T-helper 1 cell (primary cell): ENCODE results near the gene ABCC5.

Source experiments
- DNase-seq, 5 donors: peaks; one replicate each; pipeline ENCODE4 v3.0.0-alpha.2; 2012 to 2020

The ABCC5 gene

DNA sequence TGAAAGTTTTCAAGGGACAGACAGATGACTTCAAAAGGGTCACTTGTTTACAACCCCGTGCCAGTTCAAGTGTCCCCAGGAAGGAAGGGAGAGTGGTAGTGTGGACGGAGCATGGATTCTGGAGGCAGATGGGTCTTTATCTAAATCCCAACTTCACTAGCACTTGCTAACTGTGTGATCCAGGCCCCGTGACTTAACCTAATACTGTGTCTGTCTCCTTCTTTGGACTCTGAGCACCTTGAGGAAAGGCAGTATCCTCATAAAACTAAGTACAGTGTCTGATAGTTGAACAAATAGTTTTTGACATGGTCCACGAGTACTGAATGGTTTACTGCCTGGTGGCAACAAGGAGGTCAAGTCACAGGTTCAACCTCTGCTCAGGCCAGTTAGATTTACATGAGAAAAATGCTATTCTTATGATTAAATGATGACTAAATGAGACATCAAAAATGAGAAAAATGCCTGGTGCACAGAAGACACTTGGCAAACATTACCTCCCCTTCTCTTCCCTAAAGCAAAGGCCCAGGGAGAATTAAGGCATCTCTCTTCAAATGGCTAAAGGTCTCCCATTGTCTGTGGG is 48.9 kb downstream of the ABCC5 start:
- DNase-seq: no peak

DNA sequence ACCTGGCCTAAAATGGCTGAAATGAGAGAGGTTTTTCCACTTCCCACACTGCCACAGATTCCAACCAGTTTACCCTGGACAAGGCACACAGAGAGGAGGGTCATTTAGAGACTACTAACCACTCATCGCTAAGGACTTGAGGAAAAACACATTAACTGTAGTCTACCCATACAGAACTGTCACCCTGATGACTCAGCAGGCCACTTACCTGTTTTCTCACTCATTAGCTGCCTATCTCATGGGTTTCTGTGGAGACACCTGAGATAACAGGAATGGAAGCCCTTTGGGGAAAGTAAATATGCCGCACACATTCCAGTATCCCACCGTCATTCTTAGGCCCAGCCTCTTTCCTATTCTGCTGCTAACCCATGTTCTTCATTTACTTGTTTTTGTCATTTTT is 50.0 kb downstream of the ABCC5 start:
- DNase-seq: no peak

- no peak for DNase-seq
Observed at GRCh38 chr3:183966361-183966791, 51.3 kb downstream of the ABCC5 start.

DNA sequence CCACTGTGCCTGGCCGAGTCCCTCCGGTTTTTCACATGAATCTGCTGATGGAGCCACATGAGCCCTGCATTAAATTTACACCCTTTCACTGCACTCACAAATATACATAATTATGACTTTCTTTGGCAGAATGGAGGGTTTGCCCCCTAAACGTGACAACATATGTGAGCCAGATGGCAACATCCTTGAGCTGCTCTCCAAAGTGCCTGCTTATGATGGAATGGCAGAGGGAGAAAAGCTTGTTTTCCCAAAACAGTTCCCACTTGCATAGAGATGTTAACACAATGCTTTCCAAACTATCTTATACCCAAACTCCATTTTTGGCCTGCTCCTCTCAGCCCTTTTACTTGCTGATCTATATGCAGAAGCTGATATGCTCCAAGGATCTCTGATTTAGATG is 54.9 kb downstream of the ABCC5 start:
- no peak for DNase-seq

DNA sequence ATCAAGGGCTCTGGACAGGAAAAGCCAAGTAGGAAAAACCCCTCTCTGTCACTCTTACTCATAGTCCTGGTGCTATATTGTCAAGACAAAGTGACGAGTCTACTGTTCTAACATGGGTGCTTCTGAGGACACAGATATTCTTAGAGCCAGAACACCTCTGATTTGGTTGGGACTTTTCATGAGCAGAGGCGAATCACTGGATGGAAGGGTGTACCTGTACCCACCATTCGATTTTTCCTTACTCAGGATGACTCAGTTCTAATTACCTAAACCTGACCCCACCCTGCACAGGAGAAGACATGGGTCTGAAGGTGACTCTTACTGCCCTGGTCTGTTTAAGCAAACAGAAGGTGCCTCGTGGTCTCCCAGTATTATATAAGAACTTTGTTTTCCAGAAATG is 58.5 kb downstream of the ABCC5 start:
- DNase-seq: no peak

GRCh38 chr3:183958775-183959174 is 58.9 kb downstream of the ABCC5 start:
- no peak for DNase-seq

GRCh38 chr3:183958226-183958625 is 59.5 kb downstream of the ABCC5 start:
- no peak for DNase-seq

GRCh38 chr3:183954875-183955274 is 62.8 kb downstream of the ABCC5 start:
- DNase-seq: no peak

DNA sequence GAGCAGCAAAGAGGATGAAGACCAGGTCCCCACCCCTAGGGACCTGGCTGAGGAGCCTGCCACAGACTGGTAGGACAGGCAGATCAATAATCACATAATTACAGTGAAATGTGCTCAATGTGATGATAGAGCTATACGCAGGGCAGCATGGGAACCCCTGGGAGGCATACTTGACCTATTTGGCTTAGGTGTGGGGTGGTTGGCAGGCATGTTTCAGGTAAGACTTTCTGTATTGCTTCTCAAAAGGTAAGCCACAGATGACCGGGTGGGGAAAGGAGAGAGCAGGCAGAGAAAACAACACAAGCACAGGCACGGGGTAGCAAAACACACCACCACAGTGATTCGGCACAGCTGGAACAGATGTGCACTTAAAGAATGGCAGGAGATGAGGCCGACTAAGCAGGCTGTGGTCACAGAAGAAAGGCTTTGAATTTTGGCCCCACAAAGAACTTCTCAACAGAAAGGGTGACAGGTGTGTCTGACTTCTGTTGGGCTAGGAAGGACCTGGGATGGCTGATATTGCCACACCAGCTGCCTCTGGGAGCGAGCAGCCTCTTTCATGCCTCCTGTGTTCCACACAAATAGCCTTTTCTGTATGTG is 64.1 kb downstream of the ABCC5 start:
- DNase-seq: no peak

- DNase-seq: no peak
Observed at GRCh38 chr3:183951459-183951858, 66.2 kb downstream of the ABCC5 start.

DNA sequence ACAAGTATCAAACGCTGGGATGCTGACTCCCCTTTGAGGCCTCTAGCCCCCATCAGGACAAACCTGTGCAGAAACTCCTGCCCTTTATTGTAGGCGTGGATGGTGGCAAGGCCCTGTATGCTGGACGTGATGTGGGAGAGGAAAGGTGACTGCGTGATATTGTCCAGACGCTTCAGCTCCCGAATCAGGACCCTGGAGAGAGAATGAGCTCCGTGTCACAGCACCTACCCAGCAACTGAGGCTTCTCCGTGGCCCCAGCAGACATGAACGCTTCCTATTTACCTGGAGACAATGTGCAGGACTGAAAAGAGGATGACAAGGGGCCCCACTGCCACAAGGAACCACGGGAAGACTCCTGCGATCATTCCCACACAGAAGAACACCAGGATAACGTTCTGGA is 68.0 kb downstream of the ABCC5 start:
- no peak for DNase-seq

GRCh38 chr3:183946037-183946436 is 71.6 kb downstream of the ABCC5 start:
- no peak for DNase-seq

DNA sequence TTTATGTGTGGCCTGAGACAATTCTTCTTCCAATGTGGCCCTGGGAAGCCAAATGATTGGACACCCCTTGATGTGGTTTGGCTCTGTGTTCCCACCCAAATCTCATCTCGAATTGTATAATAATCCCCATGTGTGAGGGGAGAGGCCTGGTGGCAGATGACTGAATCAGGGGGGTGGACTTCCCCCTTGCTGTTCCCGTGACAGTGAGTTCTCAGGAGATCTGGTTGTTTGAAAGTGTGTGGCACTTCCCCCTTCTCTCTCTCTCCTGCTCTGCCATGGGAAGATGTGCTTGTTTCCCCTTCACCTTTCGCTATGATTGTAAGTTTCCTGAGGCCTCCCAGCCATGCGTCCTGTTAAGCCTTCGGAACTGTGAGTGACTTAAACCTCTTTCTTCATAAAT is 72.9 kb downstream of the ABCC5 start:
- no peak for DNase-seq

- no peak for DNase-seq
Observed at GRCh38 chr3:183943739-183944138, 73.9 kb downstream of the ABCC5 start.

DNA sequence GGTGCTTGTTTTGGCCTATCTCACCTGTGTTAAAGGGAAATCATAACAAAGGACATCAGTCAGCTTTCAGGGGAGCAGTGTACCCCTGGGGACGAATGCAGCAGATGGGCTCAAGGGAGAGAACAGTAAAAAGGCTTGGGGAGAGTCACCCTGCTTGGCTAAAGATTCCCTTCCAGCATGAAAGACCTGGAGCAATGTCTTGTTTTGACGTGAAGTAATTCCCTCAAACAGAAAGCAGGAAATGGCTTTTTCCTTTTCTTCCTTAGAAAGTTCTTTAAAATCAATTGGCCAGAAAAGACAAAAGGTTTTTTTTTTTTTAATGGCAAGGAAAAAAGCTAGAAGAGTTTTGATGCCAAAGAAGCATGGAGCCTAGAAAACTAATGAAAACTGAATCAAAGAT is 76.5 kb downstream of the ABCC5 start:
- DNase-seq: no peak

DNA sequence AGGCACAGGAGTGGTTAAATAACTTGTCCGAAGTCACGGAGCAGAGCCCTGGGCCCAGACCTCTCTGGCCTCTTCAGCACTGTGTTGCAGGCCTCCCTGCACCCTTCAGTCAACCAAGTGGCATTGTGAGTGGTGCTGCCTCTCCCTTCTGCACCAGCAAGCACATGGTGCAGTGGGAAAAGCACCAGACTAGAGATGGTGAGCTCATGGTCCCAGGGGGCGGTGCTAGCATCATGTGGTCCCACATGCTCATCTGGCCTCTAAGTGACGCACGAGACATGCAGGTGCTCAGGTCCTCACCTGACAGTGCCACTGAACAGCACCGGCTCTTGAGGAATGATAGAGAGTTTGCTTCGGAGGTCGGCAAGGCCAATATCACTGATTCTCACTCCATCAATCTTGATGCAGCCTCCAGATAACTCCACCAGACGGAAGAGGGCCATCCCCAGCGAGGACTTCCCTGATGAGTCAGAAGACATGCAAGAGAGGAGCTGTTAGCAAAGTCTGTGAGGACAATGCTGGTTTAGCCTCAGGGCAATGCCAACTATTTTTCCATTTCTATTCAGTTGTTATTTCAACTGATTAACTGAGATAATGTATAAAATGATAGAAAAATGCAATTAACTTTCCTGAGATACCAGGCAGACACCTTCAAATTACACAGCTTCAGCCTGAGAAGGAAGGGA is 79.9 kb downstream of the ABCC5 start:
- DNase-seq: no peak

- DNase-seq: no peak
Observed at GRCh38 chr3:183933160-183933559, 84.5 kb downstream of the ABCC5 start.

- no peak for DNase-seq
Observed at GRCh38 chr3:183931881-183932280, 85.8 kb downstream of the ABCC5 start.

DNA sequence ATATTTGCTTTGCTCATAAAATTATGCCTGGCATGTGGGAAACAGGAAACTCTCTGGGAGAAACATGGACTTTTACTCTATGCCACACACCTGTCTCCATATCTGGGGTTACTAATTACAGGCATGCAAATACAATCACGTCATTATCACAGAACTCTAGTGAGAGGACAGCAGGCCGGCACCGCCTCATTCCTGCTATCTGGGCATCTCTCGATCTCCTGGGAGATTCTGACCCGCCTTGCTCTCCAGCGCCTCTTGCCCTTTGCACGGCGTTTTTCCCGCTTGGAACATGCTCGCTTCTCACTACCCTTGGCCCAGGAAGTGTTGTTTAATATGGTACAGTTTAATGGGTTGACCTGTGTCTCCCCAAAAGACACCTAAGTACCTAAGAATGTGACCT is 87.6 kb downstream of the ABCC5 start:
- no peak for DNase-seq

DNA sequence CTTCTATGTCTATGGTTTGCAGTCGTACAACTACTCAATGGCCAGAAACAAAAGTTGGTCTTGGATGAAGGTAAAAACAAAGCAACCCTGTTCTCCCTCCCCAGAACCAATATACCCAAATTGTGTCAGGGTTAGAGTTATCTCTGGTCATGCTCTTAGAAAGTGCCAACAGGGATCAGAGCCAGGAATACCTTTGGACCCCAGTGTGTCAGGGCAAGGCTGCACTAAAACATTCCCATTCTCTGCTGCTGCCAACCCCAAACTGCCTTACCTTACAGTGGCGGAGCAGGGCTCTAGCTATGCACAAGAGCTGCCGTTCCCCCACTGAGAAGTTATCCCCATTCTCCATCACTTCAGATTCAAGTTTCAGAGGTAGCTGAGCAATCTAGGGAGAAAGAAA is 90.6 kb downstream of the ABCC5 start:
- DNase-seq: no peak

DNA sequence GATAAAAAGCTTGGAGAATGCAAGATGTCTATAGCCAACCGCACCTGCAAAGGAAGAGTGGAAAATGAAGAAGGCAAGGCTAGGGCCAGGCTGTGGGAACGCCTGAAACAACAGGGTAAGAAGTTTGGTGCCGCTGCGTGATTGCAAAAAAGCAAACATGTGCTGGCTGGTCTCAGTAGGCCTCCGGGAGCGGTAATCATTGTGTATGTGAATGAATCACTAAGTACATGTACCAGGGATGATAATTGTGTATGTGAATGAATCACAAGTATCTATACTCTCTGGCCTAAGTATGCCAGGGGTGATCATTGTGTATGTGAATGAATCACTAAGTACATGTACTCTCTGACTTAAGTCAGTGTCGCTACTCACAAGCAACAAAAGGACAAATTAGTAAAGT is 92.7 kb downstream of the ABCC5 start:
- DNase-seq: no peak

DNA sequence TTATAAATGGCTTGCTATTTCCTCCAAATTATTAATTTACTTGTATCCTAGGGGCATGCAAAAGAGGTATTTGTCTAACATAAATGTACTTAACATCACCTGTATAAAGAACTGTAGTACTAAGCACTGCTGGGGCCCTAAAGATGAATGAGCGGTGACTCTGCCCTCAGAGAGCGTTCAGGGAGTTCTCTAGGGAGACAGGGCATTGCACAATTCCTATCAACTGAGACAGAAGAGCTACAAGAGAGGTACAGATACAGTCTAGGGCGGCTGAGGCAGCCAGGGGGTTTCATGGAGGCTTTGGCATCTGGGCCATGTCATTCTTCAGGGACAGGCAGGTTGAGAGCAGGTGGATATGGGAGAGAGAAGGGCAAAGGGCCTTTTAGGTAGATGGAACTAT is 93.1 kb downstream of the ABCC5 start:
- no peak for DNase-seq

- DNase-seq: no peak
Observed at GRCh38 chr3:183922421-183922820, 95.3 kb downstream of the ABCC5 start.

DNA sequence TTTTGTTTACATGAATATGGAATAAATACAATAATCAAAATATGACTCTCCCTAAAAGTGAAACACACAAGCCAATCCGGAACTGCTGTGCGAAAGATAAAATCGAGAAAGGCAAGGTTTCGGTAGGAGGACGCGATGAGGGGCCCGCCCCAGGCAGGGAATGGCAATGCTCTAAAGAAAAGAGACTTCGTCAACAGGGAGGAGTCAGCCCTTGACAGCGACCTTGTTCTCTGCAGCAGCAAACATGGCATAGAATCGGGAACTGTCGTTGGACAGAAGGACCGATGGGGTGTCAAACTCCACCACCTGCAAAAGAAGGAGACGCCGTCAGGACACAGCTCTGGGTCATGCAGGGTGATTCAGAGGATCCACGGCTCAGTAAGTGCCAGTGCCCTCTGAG is 96.6 kb downstream of the ABCC5 start:
- DNase-seq: no peak

GRCh38 chr3:183920416-183920815 is 97.3 kb downstream of the ABCC5 start:
- no peak for DNase-seq
